ENCODE measurements around the gene BLVRB. TPM values are rescaled to one million over a fixed set of nuclear protein-coding genes. Genes with fewer than 3 reads are reported as not detected.
A peak's percentile ranks its signal among the peaks of the same experiment; 100 is the strongest.

The BLVRB gene
- total and polyA plus RNA-seq, 9 of the 15 experiments (the other 6 are each of a cell fraction or from before 2014, with no cell fraction given) = 81.1 to 749 (median 331) TPM

- TF ChIP-seq MGA (IDR thresholded peaks at IDR 0.05) (no peak), ZSCAN29 (IDR thresholded peaks at IDR 0.05) (0 out of 2 replicates have a peak, but pooled peaks have one; percentile 8), RBM34 (IDR thresholded peaks at IDR 0.05; ENCODE audit: borderline replicate concordance, insufficient read depth, low read length) (no peak), RFX7 (CRISPR knock-in tag; IDR thresholded peaks at IDR 0.05) (no peak), ZNF3 (CRISPR knock-in tag; IDR thresholded peaks at IDR 0.05) (no peak), GABPB1 (CRISPR knock-in tag; IDR thresholded peaks at IDR 0.05) (peak; percentile 62), MBD2 (IDR thresholded peaks at IDR 0.05; ENCODE audit: borderline replicate concordance, low read depth) (peak; percentile 77), ZNF384 (IDR thresholded peaks at IDR 0.05; ENCODE audit: low read depth, low read length) (no peak), PCBP2 (IDR thresholded peaks at IDR 0.05; ENCODE audit: low read depth, low read length, poor library complexity, severe bottlenecking) (no peak), FOXJ2 (tag; IDR thresholded peaks at IDR 0.05) (no peak), CGGBP1 (CRISPR knock-in tag; IDR thresholded peaks at IDR 0.05) (no peak; the same call in 1 of the 2 replicates), NCOA1 (IDR thresholded peaks at IDR 0.05; ENCODE audit: low read depth) (no peak), ZNF551 (CRISPR knock-in tag; IDR thresholded peaks at IDR 0.05) (no peak), SUPT5H (IDR thresholded peaks at IDR 0.05) (no peak; the same call in 1 of the 2 replicates), NONO (IDR thresholded peaks at IDR 0.05; ENCODE audit: low read depth in 2 of 2, low read length in 1 of 2) (peak in 1 of 2 experiments; percentile 58; a peak in 1 of 4 replicates), ZFP36 (IDR thresholded peaks at IDR 0.05; ENCODE audit: low read depth, low read length, partially characterized antibody) (no peak)
Measured at GRCh38 chr19:40443131-40443999, 22.2 kb downstream of the BLVRB start (continued).

Data from K562 (cell line).